NCI-H128 (cell line): ENCODE results near the gene RNF126.
"Not testable (repeated sequence)": the region's sequence is repeated elsewhere in the genome, so short reads cannot be mapped to it uniquely, and the experiment has no call there.

Experiments used
- DNase-seq: peaks from one replicate; lab custom pipeline; 2025; ENCODE audit not compliant: unreplicated experiment; lab: John Stamatoyannopoulos, UW

Gene RNF126

GRCh38 chr19:613732-614567, 49.1 kb downstream of the RNF126 start:
- no peak for DNase-seq

GRCh38 chr19:612941-613340, 50.1 kb downstream of the RNF126 start:
- DNase-seq, result no peak

- no peak for DNase-seq
These were observed 51.5 kb downstream of the RNF126 start for GRCh38 chr19:611481-611868.

- DNase-seq, result no peak
These were observed 52.1 kb downstream of the RNF126 start for GRCh38 chr19:610801-611480.

- DNase-seq, result no peak
These were observed 52.8 kb downstream of the RNF126 start for GRCh38 chr19:610071-610800.

- no peak for DNase-seq
These were observed 54.0 kb downstream of the RNF126 start for GRCh38 chr19:609004-609346.

GRCh38 chr19:608155-609003, 54.6 kb downstream of the RNF126 start:
- no peak for DNase-seq

GRCh38 chr19:607301-608154, 55.5 kb downstream of the RNF126 start:
- DNase-seq, result no peak

GRCh38 chr19:605061-605971, 57.7 kb downstream of the RNF126 start:
- not testable (repeated sequence) for DNase-seq

GRCh38 chr19:604355-604754, 58.7 kb downstream of the RNF126 start:
- DNase-seq, result no peak

- not testable (repeated sequence) for DNase-seq
These were observed 59.2 kb downstream of the RNF126 start for GRCh38 chr19:603779-604178.

GRCh38 chr19:603302-603639, 59.7 kb downstream of the RNF126 start:
- DNase-seq, result not testable (repeated sequence)

- no peak for DNase-seq
These were observed 60.4 kb downstream of the RNF126 start for GRCh38 chr19:602391-603301.

- DNase-seq, result no peak
These were observed 61.2 kb downstream of the RNF126 start for GRCh38 chr19:601790-602189.

GRCh38 chr19:601310-601709, 61.7 kb downstream of the RNF126 start:
- DNase-seq, result no peak
